Kidney (tissue), 14 donors: ENCODE measurements around the gene LAD1. TPM values are rescaled to one million over a fixed set of nuclear protein-coding genes. Genes with fewer than 3 reads are reported as not detected.

Experiments used
- DNase-seq, 5 donors: peaks; one replicate each; pipeline ENCODE4 v3.0.0-alpha.2; 2013 to 2020
- FAIRE-seq: peaks from 2 replicates; lab custom pipeline; 2012; peaks lifted over from hg19 to GRCh38; lab: Jason Lieb, UNC
- H3K27ac ChIP-seq, 2 donors: one replicate each; pipeline ENCODE4 v1.7.0; 2013; ENCODE audit warnings: low read depth in 2 of 2, low read length in 2 of 2, inconsistent platforms in 1 of 2
- H3K27me3 ChIP-seq: one replicate; pipeline ENCODE4 v1.7.1; 2013; ENCODE audit warnings: low read length, inconsistent platforms; ENCODE audit not compliant: control insufficient read depth, insufficient read depth
- H3K36me3 ChIP-seq, 3 donors: one replicate each; pipeline versions ENCODE4 v1.7.0 to v1.7.1; 2013; ENCODE audit warnings: low read length in 3 of 3, control low read depth in 1 of 3, inconsistent platforms in 1 of 3; ENCODE audit not compliant: insufficient read depth in 3 of 3, control insufficient read depth in 2 of 3
- H3K4me1 ChIP-seq, 3 donors: one replicate each; pipeline versions ENCODE4 v1.7.0 to v1.7.1; 2013; ENCODE audit warnings: low read length in 3 of 3, inconsistent platforms in 1 of 3, low read depth in 1 of 3; ENCODE audit not compliant: control insufficient read depth in 2 of 3, insufficient read depth in 2 of 3
- H3K4me3 ChIP-seq, 3 donors: one replicate each; pipeline versions ENCODE4 v1.7.0 to v1.8.1; 2013; ENCODE audit warnings: low read length in 3 of 3, control low read depth in 1 of 3, inconsistent platforms in 1 of 3
- H3K9ac ChIP-seq, 3 donors: one replicate each; pipeline versions ENCODE4 v1.7.0 to v1.7.1; 2013; ENCODE audit warnings: low read length in 3 of 3, control low read depth in 1 of 3, inconsistent platforms in 1 of 3
- H3K9me3 ChIP-seq, 3 donors: one replicate each; pipeline versions ENCODE4 v1.7.0 to v1.7.1; 2013; ENCODE audit warnings: low read length in 3 of 3, control low read depth in 1 of 3, inconsistent platforms in 1 of 3; ENCODE audit not compliant: control insufficient read depth in 2 of 3, insufficient read depth in 1 of 3
- intact Hi-C: fragments of 100-400 bp; cut with DNase I; formaldehyde crosslinking; loops from one replicate; pipeline ENCODE4 v1.11.1; 2022
- polyA plus RNA-seq: library from polyadenylated mRNA; stranded (reverse); fragments of 350-450 nt; fragmentation: Illumina TruSeq; extraction: RNeasy Lipid Tissue Mini Kit (QIAGEN cat#74804); gene quantifications from one replicate; pipeline ENCODE4 v1.2.3, GENCODE V29; 2014; ENCODE audit warnings: low read depth, low replicate concordance; ENCODE audit not compliant: insufficient read depth
- total RNA-seq: library from RNA; stranded (reverse); fragmentation: NEBNext Ultra II Directional; extraction: Animal tissue kit (Norgen Biotek cat#: 25700); gene quantifications from one replicate; pipeline ENCODE4 v1.2.1, GENCODE V29; 2021
- TF ChIP-seq, protein P1 (sequence below): IDR thresholded peaks from 3 replicates; pipeline ENCODE4 v1.5.1; 2012; ENCODE audit warnings: mild to moderate bottlenecking, moderate library complexity, borderline replicate concordance; ENCODE audit not compliant: insufficient read depth; ENCODE audit errors: extremely low read depth
- donor health status: control.
- donor health status: control.
- donor health status: control.
- donor health status: control.
- donor health status: control.
- donor health status: DM: yes; HTN: yes; CAD: no.
- donor health status: Normal renal cell carcinoma (clear cell type).

LAD1 gene
- total and polyA plus RNA-seq, 2 donors from 2014 or later, result 70.7 to 72.6 TPM

DNA sequence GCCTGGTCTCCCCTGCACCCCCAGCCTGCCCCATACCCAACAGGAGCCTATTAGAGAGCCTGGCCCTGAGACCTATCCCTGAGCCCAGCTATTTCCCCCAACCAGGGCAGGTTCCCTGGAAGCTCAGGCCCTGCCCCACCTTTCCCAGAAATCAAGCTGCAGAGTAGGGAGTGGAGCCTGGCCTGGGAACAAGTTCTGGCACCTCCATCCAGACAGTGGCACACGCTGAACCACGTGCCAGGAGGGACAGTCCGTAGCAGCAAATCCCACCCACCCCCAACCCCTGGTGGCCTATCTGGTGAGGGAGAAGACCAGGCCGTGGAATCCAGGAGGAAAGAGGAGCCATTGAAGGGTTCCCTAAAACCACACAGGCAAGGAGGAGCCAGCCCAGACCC lies 44.2 kb downstream of the LAD1 start:
- intact Hi-C loops, result no loop called here
- FAIRE-seq, result no peak
- DNase-seq, result peak in 1 of 5 donors; percentile 46

DNA sequence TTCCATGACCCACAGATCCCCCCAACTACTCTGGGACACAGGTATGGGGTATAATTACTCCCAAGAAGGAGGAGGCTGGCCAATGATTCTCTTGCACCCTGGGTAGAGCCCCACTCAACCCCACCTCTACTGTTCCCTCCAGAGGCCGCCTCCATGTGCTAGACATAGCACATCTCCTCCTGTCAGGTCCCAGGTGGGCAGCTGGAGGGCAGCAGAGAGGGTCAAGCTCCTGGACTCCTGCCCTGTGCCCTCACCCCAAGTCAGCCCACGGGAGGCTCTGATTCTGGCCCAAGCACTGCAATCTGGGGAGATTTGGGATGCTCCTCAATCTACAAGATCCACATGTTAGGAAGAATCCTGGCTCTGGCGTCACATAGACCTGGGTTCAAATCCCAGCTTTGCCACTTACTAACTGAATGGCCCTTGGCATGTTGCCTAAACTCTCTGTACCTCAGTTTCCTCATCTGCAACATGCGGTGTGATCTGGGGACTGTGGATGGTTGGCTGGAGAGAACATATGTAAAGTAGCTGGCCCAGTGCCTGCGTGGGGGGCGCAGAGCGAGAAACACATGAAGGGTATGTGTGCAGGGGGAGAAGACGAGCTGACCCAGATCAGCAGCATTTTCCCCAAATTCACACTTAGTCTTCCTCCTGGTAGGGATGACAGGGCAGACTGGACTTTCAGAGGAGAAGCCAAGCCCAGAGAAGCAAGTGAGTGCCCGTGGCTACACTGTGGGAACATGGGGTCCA lies 44.8 kb downstream of the LAD1 start:
- Histone ChIP-seq H3K27ac (no peak overlapping the region), H3K4me1 (peaks cover 0 to 3% (median 0%) of the 10 kb centered on the region in 3 donors), H3K36me3 (no peaks in the 10 kb centered on the region), H3K9me3 (no peaks in the 10 kb centered on the region), H3K27me3 (no peaks in the 10 kb centered on the region), H3K9ac (no peak overlapping the region), H3K4me3 (no peak overlapping the region)
- intact Hi-C loops, result no loop called here
- peak in 1 of 5 donors; percentile 28 for DNase-seq
- TF ChIP-seq, protein P1, sequence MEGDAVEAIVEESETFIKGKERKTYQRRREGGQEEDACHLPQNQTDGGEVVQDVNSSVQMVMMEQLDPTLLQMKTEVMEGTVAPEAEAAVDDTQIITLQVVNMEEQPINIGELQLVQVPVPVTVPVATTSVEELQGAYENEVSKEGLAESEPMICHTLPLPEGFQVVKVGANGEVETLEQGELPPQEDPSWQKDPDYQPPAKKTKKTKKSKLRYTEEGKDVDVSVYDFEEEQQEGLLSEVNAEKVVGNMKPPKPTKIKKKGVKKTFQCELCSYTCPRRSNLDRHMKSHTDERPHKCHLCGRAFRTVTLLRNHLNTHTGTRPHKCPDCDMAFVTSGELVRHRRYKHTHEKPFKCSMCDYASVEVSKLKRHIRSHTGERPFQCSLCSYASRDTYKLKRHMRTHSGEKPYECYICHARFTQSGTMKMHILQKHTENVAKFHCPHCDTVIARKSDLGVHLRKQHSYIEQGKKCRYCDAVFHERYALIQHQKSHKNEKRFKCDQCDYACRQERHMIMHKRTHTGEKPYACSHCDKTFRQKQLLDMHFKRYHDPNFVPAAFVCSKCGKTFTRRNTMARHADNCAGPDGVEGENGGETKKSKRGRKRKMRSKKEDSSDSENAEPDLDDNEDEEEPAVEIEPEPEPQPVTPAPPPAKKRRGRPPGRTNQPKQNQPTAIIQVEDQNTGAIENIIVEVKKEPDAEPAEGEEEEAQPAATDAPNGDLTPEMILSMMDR, result no peak
- no peak for FAIRE-seq

More for the DNA sequence above, 44.2 kb downstream of the LAD1 start:
- Histone ChIP-seq H3K4me3 (no peak overlapping the region), H3K36me3 (no peaks in the 10 kb centered on the region), H3K27me3 (no peaks in the 10 kb centered on the region), H3K9ac (no peak overlapping the region), H3K27ac (no peak overlapping the region), H3K4me1 (peaks cover 0 to 3% (median 0%) of the 10 kb centered on the region in 3 donors), H3K9me3 (no peaks in the 10 kb centered on the region)
- TF ChIP-seq, protein P1, result no peak

GRCh38 chr1:201353186-201353940 lies 45.8 kb downstream of the LAD1 start:
- H3K27ac ChIP-seq, result no peak overlapping the region
- TF ChIP-seq, protein P1, result no peak
- H3K36me3 ChIP-seq, result no peaks in the 10 kb centered on the region
- DNase-seq (peak in 1 of 5 donors; percentile 20), FAIRE-seq (no peak)
- H3K9ac ChIP-seq, result no peak overlapping the region
- H3K27me3 ChIP-seq, result no peaks in the 10 kb centered on the region
- no peak overlapping the region for H3K4me3 ChIP-seq
- H3K9me3 ChIP-seq, result no peaks in the 10 kb centered on the region
- peaks cover 0 to 3% (median 0%) of the 10 kb centered on the region in 3 donors for H3K4me1 ChIP-seq
- intact Hi-C loops, result no loop called here
